Measurements from ENCODE around the gene SLCO2B1. TPM values are rescaled to one million over a fixed set of nuclear protein-coding genes. Genes with fewer than 3 reads are reported as not detected.

SLCO2B1 gene
- total and polyA plus RNA-seq, 4 donors = 52.7 to 184 (median 135) TPM

DNA sequence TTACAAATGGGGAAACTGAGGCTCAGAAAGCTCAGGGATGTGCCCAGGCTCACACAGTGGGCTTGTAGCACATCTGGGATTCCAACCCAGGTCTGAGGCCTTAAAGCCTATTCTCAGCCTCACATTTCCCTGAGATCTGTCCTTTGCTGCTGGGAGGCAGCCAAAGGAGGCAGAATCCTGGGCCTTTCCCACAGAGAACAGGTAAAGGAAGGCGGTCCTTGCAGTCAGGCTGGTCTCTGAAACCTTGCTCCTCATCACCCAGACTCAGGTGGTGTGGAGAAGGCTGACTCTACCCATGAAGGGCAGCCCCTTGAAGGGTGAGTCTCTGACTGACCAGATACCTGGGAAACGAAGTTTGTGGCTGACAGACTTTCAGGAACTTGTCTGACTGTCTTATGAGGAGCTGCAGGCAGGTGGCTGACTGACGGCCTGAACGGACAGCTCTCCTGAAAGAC is 7.8 kb downstream of the SLCO2B1 start:
- Histone ChIP-seq H3K9ac (ENCODE audit: low read depth in 1 of 2, low read length in 2 of 2) (peak overlapping the region in 1 of 2 donors; percentile 75), H3K9me3 (ENCODE audit: control insufficient read depth in 4 of 4, low read length in 3 of 4) (no peaks in the 10 kb centered on the region), H3K4me1 (ENCODE audit: control insufficient read depth in 4 of 4, insufficient read depth in 4 of 4, low read length in 3 of 4) (peaks cover 23 to 92% (median 79%) of the 10 kb centered on the region in 4 donors), H3K4me3 (ENCODE audit: low read depth in 1 of 3, low read length in 3 of 3) (peak overlapping the region in 1 of 3 donors; percentile 88), H3K27ac (ENCODE audit: low read depth in 1 of 2, low read length in 2 of 2) (peak overlapping the region; percentile 91 to 93), H3K27me3 (ENCODE audit: control insufficient read depth in 4 of 4, insufficient read depth in 4 of 4, low read length in 3 of 4) (no peaks in the 10 kb centered on the region), H3K36me3 (ENCODE audit: control insufficient read depth in 4 of 4, insufficient read depth in 3 of 4, low read depth in 1 of 4, low read length in 3 of 4) (peaks cover 0 to 5% (median 2%) of the 10 kb centered on the region in 4 donors)
- WGBS = 36% methylated on average over 4 of the region's 4 CpGs
- DNase-seq (ENCODE audit: low spot score) = no peak
- TF ChIP-seq RAD21 (IDR thresholded peaks at IDR 0.05) (peak in 1 of 2 donors; percentile 10), JUND (IDR thresholded peaks at IDR 0.05) (no peak), FOXA2 (IDR thresholded peaks at IDR 0.05) (no peak), HNF4G (IDR thresholded peaks at IDR 0.05) (no peak), SP1 (IDR thresholded peaks at IDR 0.05) (no peak)
- TF ChIP-seq, protein P1, sequence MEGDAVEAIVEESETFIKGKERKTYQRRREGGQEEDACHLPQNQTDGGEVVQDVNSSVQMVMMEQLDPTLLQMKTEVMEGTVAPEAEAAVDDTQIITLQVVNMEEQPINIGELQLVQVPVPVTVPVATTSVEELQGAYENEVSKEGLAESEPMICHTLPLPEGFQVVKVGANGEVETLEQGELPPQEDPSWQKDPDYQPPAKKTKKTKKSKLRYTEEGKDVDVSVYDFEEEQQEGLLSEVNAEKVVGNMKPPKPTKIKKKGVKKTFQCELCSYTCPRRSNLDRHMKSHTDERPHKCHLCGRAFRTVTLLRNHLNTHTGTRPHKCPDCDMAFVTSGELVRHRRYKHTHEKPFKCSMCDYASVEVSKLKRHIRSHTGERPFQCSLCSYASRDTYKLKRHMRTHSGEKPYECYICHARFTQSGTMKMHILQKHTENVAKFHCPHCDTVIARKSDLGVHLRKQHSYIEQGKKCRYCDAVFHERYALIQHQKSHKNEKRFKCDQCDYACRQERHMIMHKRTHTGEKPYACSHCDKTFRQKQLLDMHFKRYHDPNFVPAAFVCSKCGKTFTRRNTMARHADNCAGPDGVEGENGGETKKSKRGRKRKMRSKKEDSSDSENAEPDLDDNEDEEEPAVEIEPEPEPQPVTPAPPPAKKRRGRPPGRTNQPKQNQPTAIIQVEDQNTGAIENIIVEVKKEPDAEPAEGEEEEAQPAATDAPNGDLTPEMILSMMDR (IDR thresholded peaks at IDR 0.05; ENCODE audit: low read depth, low read length, missing input control) = no peak
- TF ChIP-seq, protein P2, sequence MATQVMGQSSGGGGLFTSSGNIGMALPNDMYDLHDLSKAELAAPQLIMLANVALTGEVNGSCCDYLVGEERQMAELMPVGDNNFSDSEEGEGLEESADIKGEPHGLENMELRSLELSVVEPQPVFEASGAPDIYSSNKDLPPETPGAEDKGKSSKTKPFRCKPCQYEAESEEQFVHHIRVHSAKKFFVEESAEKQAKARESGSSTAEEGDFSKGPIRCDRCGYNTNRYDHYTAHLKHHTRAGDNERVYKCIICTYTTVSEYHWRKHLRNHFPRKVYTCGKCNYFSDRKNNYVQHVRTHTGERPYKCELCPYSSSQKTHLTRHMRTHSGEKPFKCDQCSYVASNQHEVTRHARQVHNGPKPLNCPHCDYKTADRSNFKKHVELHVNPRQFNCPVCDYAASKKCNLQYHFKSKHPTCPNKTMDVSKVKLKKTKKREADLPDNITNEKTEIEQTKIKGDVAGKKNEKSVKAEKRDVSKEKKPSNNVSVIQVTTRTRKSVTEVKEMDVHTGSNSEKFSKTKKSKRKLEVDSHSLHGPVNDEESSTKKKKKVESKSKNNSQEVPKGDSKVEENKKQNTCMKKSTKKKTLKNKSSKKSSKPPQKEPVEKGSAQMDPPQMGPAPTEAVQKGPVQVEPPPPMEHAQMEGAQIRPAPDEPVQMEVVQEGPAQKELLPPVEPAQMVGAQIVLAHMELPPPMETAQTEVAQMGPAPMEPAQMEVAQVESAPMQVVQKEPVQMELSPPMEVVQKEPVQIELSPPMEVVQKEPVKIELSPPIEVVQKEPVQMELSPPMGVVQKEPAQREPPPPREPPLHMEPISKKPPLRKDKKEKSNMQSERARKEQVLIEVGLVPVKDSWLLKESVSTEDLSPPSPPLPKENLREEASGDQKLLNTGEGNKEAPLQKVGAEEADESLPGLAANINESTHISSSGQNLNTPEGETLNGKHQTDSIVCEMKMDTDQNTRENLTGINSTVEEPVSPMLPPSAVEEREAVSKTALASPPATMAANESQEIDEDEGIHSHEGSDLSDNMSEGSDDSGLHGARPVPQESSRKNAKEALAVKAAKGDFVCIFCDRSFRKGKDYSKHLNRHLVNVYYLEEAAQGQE (IDR thresholded peaks at IDR 0.05) = no peak

GRCh38 chr11:75159151-75159953 is 8.4 kb downstream of the SLCO2B1 start:
- Histone ChIP-seq H3K4me3 (ENCODE audit: low read depth in 1 of 3, low read length in 3 of 3) (peak overlapping the region; percentile 54 to 88 (median 80)), H3K36me3 (ENCODE audit: control insufficient read depth in 4 of 4, insufficient read depth in 3 of 4, low read depth in 1 of 4, low read length in 3 of 4) (peaks cover 0 to 5% (median 3%) of the 10 kb centered on the region in 4 donors), H3K9me3 (ENCODE audit: control insufficient read depth in 4 of 4, low read length in 3 of 4) (no peaks in the 10 kb centered on the region), H3K27ac (ENCODE audit: low read depth in 1 of 2, low read length in 2 of 2) (peak overlapping the region; percentile 91 to 93), H3K27me3 (ENCODE audit: control insufficient read depth in 4 of 4, insufficient read depth in 4 of 4, low read length in 3 of 4) (no peaks in the 10 kb centered on the region), H3K4me1 (ENCODE audit: control insufficient read depth in 4 of 4, insufficient read depth in 4 of 4, low read length in 3 of 4) (peaks cover 23 to 96% (median 84%) of the 10 kb centered on the region in 4 donors), H3K9ac (ENCODE audit: low read depth in 1 of 2, low read length in 2 of 2) (peak overlapping the region; percentile 68 to 97)
- 35% methylated on average over 17 of the region's 17 CpGs for WGBS
- DNase-seq (ENCODE audit: low spot score) = no peak
- TF ChIP-seq EGR1 (IDR thresholded peaks at IDR 0.05; ENCODE audit: low read depth in 2 of 2) (peak in 1 of 2 donors; percentile 28), HNF4A (conservative IDR thresholded peaks at IDR 0.05) (peak; percentile 96 to 97), NR2F2 (IDR thresholded peaks at IDR 0.05) (no peak), GABPA (IDR thresholded peaks at IDR 0.05 in 1 of 2, conservative IDR thresholded peaks at IDR 0.05 in 1 of 2) (no peak), RAD21 (IDR thresholded peaks at IDR 0.05) (peak in 1 of 2 donors; percentile 48), TAF1 (conservative IDR thresholded peaks at IDR 0.05) (no peak), SP1 (IDR thresholded peaks at IDR 0.05) (peak; percentile 82), FOXA1 (IDR thresholded peaks at IDR 0.05) (peak; percentile 16), RXRA (IDR thresholded peaks at IDR 0.05) (peak; percentile 73 to 80), ZBTB33 (IDR thresholded peaks at IDR 0.05) (peak; percentile 21), HNF4G (IDR thresholded peaks at IDR 0.05) (peak; percentile 89), FOXA2 (IDR thresholded peaks at IDR 0.05) (peak; percentile 36)
- TF ChIP-seq, protein P3, sequence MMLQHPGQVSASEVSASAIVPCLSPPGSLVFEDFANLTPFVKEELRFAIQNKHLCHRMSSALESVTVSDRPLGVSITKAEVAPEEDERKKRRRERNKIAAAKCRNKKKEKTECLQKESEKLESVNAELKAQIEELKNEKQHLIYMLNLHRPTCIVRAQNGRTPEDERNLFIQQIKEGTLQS (IDR thresholded peaks at IDR 0.05) = no peak
- TF ChIP-seq, protein P1 (IDR thresholded peaks at IDR 0.05; ENCODE audit: low read depth, low read length, missing input control) = no peak
- TF ChIP-seq, protein P2 (IDR thresholded peaks at IDR 0.05) = peak; percentile 89

Data from liver (tissue), 9 donors.